NT2/D1 (cell line): ENCODE data around the gene EMID1.

Source experiments
- SUZ12 ChIP-seq: IDR thresholded peaks from 2 replicates; pipeline ENCODE4 v1.6.1; 2011; ENCODE audit not compliant: insufficient read length, insufficient read depth; ENCODE audit errors: extremely low read depth
- YY1 ChIP-seq: IDR thresholded peaks from 2 replicates; pipeline ENCODE4 v1.6.1; 2011; ENCODE audit not compliant: insufficient read length, insufficient read depth
- ZNF274 ChIP-seq: IDR thresholded peaks from 2 replicates; pipeline ENCODE4 v1.6.1; 2011; ENCODE audit warnings: mild to moderate bottlenecking, low read depth, low read length

DNA sequence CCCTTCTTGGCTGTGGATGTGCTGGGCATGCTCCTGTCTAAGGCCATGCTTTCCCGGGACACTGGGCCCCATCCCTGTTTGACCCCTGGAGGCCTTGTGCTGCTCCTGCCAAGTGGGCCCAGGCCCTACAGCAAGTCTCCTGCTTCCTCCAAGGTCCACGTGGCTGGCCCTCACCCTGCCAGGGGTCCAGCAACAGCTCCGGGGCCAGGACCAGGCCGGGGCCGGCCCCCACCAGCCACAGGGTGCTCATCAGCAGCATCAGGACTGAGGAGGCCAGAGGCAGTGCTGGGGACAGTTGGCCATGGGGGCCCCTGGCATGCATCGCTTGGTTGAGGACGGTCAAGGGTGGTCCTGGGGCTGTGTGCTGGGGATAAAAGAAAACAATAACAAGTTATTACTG lies 59.6 kb downstream of the EMID1 start:
- TF ChIP-seq YY1 (no peak), ZNF274 (no peak), SUZ12 (no peak)
